KMS-11 (cell line): ENCODE results near the gene ZNF827.

Source experiments
- H2AFZ ChIP-seq: fragments of 200-600 bp; sonication (generic); 2 replicates; pipeline ENCODE4 v1.6.1; 2016; ENCODE audit warnings: antibody characterized with exemption, mixed run types, low read depth
- H3K27ac ChIP-seq: fragments of 200-600 bp; sonication (generic); 2 replicates; pipeline ENCODE4 v1.6.1; 2016; ENCODE audit warnings: mild to moderate bottlenecking, mixed run types
- H3K27me3 ChIP-seq: fragments of 200-600 bp; sonication (generic); 2 replicates; pipeline ENCODE4 v1.6.1; 2017; ENCODE audit warnings: mild to moderate bottlenecking, low read depth, mixed run types, moderate library complexity; ENCODE audit not compliant: insufficient read depth
- H3K36me3 ChIP-seq: fragments of 200-600 bp; sonication (generic); 2 replicates; pipeline ENCODE4 v1.6.1; 2017; ENCODE audit warnings: mild to moderate bottlenecking, mixed run types; ENCODE audit not compliant: insufficient read depth
- H3K4me1 ChIP-seq: fragments of 200-600 bp; sonication (generic); 2 replicates; pipeline ENCODE4 v1.6.1; 2016; ENCODE audit warnings: mild to moderate bottlenecking, low read depth, mixed run types; ENCODE audit not compliant: poor library complexity, severe bottlenecking
- H3K4me2 ChIP-seq: fragments of 200-600 bp; sonication (generic); 2 replicates; pipeline ENCODE4 v1.7.0; 2016; ENCODE audit warnings: mild to moderate bottlenecking, mixed run types
- H3K4me3 ChIP-seq: fragments of 200-600 bp; sonication (generic); IDR thresholded peaks from 2 replicates; pipeline ENCODE4 v1.6.1; 2017; ENCODE audit warnings: low read depth, low read length, mixed read lengths; ENCODE audit not compliant: insufficient read depth
- H3K79me2 ChIP-seq: fragments of 200-600 bp; sonication (generic); 2 replicates; pipeline ENCODE4 v1.6.1; 2016; ENCODE audit warnings: low read depth, mixed run types; ENCODE audit not compliant: insufficient read depth
- H3K9ac ChIP-seq: fragments of 200-600 bp; sonication (generic); 2 replicates; pipeline ENCODE4 v1.6.1; 2016; ENCODE audit warnings: mild to moderate bottlenecking, mixed run types
- H4K20me1 ChIP-seq: fragments of 200-600 bp; sonication (generic); 2 replicates; pipeline ENCODE4 v1.6.1; 2016; ENCODE audit warnings: mild to moderate bottlenecking, mixed run types; ENCODE audit not compliant: insufficient read depth
- TF ChIP-seq, protein P1 (sequence below): fragments of 200-600 bp; sonication (generic); conservative IDR thresholded peaks from 2 replicates; pipeline ENCODE4 v1.6.1; 2017; ENCODE audit warnings: low read depth, mild to moderate bottlenecking, antibody characterized with exemption, low read length, moderate library complexity, mixed read lengths

Gene ZNF827

DNA sequence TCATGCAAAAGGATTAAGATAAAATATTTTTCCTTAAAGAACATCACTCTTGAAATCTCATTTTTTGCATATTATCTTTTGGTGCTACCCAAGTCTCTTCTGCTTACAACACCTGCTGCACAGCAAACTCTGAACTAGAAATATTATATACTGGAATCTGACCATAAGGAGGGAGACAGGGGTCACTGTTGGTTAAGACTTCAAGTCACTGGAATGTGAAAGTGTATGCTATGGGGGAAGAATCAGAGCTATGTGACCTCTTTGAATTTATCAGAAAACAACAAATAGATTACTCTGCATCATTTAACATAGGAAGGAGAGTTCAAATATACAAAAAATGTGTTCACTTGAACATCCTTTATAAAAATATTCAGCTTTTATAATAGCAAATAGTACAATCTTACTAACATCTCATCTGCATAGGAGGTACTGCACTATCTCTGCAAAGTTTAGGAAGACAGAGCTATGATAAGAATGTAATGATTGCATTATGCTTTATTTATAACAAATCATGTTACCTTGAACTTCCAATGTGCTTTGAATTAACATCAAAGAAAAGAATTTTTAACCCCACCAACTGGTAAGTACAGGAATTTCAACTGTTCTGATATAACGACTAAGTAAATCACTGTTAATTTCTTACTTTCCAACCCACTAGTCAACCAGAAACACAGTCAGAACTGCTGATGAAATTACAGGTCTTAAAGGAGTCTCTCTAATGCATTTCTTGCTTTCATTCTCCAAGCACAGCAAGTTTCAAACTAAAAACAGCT lies 69.8 kb downstream of the ZNF827 start:
- no peaks in the 10 kb centered on the region for H3K79me2 ChIP-seq
- no peak overlapping the region for H3K4me2 ChIP-seq
- no peaks in the 10 kb centered on the region for H3K36me3 ChIP-seq
- no peak overlapping the region for H2AFZ ChIP-seq
- H3K4me1 ChIP-seq = peaks cover 18% of the 10 kb centered on the region
- no peak overlapping the region for H3K27ac ChIP-seq
- TF ChIP-seq, protein P1, sequence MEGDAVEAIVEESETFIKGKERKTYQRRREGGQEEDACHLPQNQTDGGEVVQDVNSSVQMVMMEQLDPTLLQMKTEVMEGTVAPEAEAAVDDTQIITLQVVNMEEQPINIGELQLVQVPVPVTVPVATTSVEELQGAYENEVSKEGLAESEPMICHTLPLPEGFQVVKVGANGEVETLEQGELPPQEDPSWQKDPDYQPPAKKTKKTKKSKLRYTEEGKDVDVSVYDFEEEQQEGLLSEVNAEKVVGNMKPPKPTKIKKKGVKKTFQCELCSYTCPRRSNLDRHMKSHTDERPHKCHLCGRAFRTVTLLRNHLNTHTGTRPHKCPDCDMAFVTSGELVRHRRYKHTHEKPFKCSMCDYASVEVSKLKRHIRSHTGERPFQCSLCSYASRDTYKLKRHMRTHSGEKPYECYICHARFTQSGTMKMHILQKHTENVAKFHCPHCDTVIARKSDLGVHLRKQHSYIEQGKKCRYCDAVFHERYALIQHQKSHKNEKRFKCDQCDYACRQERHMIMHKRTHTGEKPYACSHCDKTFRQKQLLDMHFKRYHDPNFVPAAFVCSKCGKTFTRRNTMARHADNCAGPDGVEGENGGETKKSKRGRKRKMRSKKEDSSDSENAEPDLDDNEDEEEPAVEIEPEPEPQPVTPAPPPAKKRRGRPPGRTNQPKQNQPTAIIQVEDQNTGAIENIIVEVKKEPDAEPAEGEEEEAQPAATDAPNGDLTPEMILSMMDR = no peak
- no peaks in the 10 kb centered on the region for H3K27me3 ChIP-seq
- no peak overlapping the region for H3K4me3 ChIP-seq
- no peak overlapping the region for H3K9ac ChIP-seq
- H4K20me1 ChIP-seq = no peaks in the 10 kb centered on the region

DNA sequence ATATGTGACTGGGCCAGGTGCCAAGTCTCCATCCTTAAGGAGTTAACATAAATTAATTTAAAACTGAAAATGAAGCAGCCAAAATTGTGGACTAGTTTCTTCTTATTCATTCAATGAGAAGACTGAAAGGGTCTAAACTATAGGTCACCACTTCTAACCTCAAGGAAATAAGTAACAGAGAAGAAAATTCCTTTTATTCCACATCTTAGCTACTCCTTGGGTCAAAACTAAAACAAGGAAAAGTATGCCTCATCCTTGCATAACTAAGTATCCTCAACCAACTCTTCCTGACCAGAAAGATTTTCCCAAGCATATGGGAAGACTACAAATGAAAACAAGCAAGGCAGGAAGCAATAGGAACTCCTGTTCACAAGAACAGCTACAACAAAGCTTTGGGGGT lies 71.2 kb downstream of the ZNF827 start:
- H3K36me3 ChIP-seq = no peaks in the 10 kb centered on the region
- no peak overlapping the region for H3K4me3 ChIP-seq
- H3K9ac ChIP-seq = no peak overlapping the region
- TF ChIP-seq, protein P1 = no peak
- H2AFZ ChIP-seq = no peak overlapping the region
- H3K27ac ChIP-seq = no peak overlapping the region
- H4K20me1 ChIP-seq = no peaks in the 10 kb centered on the region
- H3K4me1 ChIP-seq = peaks cover 18% of the 10 kb centered on the region
- no peaks in the 10 kb centered on the region for H3K27me3 ChIP-seq
- H3K4me2 ChIP-seq = no peak overlapping the region
- no peaks in the 10 kb centered on the region for H3K79me2 ChIP-seq

DNA sequence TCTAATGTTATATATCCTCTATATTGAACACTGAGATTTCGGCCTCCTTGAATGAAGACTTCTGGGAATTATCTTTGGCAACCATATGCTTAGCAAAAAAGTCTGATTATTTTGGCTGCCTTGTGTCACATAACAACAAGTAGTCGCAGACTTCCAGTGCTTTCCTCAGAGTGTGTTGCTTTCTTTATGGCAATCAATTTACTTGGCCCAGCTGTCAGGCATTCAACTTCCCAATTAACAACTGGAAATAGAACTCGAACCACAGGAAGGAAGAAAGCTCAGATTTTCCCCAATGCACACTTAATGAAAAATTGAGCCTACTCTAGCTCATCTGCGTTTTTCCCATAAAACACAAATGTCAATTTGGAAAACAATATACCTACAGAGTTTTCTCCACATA lies 71.6 kb downstream of the ZNF827 start:
- Histone ChIP-seq H3K4me2 (no peak overlapping the region), H3K27ac (no peak overlapping the region), H3K4me3 (no peak overlapping the region), H3K79me2 (no peaks in the 10 kb centered on the region), H3K4me1 (peaks cover 17% of the 10 kb centered on the region), H3K9ac (no peak overlapping the region), H3K27me3 (no peaks in the 10 kb centered on the region), H3K36me3 (no peaks in the 10 kb centered on the region), H4K20me1 (no peaks in the 10 kb centered on the region), H2AFZ (no peak overlapping the region)
- TF ChIP-seq, protein P1 = no peak

DNA sequence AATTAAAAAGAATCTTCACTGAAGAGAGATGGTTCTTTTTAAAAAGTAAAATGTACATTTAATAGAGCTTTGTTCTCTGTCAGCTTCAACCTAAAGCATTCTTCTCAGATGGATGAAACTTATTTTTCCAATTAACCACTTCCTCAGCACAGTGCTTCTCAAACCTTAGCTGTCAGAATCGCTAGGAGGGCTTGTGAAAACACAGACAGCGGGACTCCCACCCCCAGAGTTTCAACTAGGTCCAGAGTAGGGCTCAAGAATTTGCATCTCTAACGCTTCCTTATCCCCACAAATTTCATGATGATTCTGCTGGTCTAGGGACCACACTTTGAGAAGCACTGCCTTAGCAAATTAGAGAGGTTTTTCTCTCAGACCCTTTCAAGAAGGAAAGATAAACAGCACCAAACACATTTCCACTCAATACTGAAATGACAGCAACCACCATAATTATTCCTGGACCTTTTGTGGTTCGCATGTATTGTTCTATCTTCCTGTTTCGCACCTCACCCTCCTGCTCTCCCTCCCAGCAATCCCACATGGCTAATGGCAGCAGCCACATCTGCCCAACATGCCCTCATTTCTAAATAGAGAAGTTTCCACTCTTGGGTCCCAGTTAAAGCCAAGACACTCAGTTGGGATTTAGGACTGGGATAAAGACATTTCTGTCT lies 73.2 kb downstream of the ZNF827 start:
- Histone ChIP-seq H3K4me3 (no peak overlapping the region), H3K9ac (no peak overlapping the region), H3K4me1 (peaks cover 9% of the 10 kb centered on the region), H3K27me3 (no peaks in the 10 kb centered on the region), H3K79me2 (no peaks in the 10 kb centered on the region), H3K27ac (no peak overlapping the region), H3K36me3 (no peaks in the 10 kb centered on the region), H2AFZ (no peak overlapping the region), H3K4me2 (no peak overlapping the region), H4K20me1 (no peaks in the 10 kb centered on the region)
- TF ChIP-seq, protein P1 = no peak
